ENCODE measurements around the gene BANP. TPM values are rescaled to one million over a fixed set of nuclear protein-coding genes. Genes with fewer than 3 reads are reported as not detected.
"Not testable (repeated sequence)": the region's sequence is repeated elsewhere in the genome, so short reads cannot be mapped to it uniquely, and the experiment has no call there.

The BANP gene
- total RNA-seq, 5 donors from 2014 or later (not counting 1 experiment from before 2014, with no cell fraction given): 57.1 to 81.9 (median 69.4) TPM

- DNase-seq; H3K27ac Mint-ChIP-seq; H3K9me3 Mint-ChIP-seq; H3K9me3 ChIP-seq; H3K4me3 ChIP-seq (ENCODE audit: control insufficient read depth in 1 of 2, extremely low read depth in 1 of 2, low read length in 1 of 2); H3K4me3 Mint-ChIP-seq; H3K27me3 Mint-ChIP-seq; H3K4me1 Mint-ChIP-seq; H3K27ac ChIP-seq (ENCODE audit: low read length); H3K36me3 Mint-ChIP-seq; ATAC-seq (replicated peaks in 1 of 4); H3K4me1 ChIP-seq (ENCODE audit: control insufficient read depth in 1 of 2, extremely low read depth in 1 of 2, insufficient read depth in 2 of 2, low read length in 2 of 2); H3K36me3 ChIP-seq (ENCODE audit: control insufficient read depth in 2 of 2, extremely low read depth in 1 of 2, insufficient read depth in 1 of 2, low read length in 1 of 2): not testable (repeated sequence)
- 88% methylated on average over 12 of the region's 23 CpGs for WGBS (ENCODE audit: insufficient coverage)
- POLR2A ChIA-PET: interaction anchor here in 1 of 2 donors (0.6 kb wide), 1 partner anchor 65 kb away, joined by 8 read pairs; no protein-coding TSS in a partner anchor
- CTCF ChIA-PET: interaction anchor here (0.6 to 0.7 kb wide), 3 partner anchors 15 to 141 kb away, joined by 4 to 7 read pairs (median 4); no protein-coding TSS in a partner anchor
- H3K27me3 ChIP-seq (replicated peaks in 1 of 2; ENCODE audit: control insufficient read depth in 2 of 2, extremely low read depth in 1 of 2, insufficient read depth in 2 of 2, low read length in 1 of 2): peaks cover 0 to 19% of the 10 kb centered on the region in 2 experiments
Measured at GRCh38 chr16:87911106-87911763, 40.0 kb upstream of the BANP start.

GRCh38 chr16:87912691-87913090 is 38.5 kb upstream of the BANP start:
- H3K9me3 Mint-ChIP-seq; POLR2A ChIA-PET; DNase-seq; H3K36me3 Mint-ChIP-seq; H3K4me1 Mint-ChIP-seq; H3K27ac ChIP-seq (ENCODE audit: low read length); H3K4me3 ChIP-seq (ENCODE audit: control insufficient read depth in 1 of 2, extremely low read depth in 1 of 2, low read length in 1 of 2); H3K9me3 ChIP-seq; H3K4me1 ChIP-seq (ENCODE audit: control insufficient read depth in 1 of 2, extremely low read depth in 1 of 2, insufficient read depth in 2 of 2, low read length in 2 of 2); ATAC-seq (replicated peaks in 1 of 4); H3K27me3 Mint-ChIP-seq; H3K36me3 ChIP-seq (ENCODE audit: control insufficient read depth in 2 of 2, extremely low read depth in 1 of 2, insufficient read depth in 1 of 2, low read length in 1 of 2); H3K27ac Mint-ChIP-seq; CTCF ChIA-PET: not testable (repeated sequence)
- 78% methylated on average over 17 of the region's 18 CpGs for whole genome bisulfite sequencing (ENCODE audit: insufficient coverage)
- H3K4me3 Mint-ChIP-seq: peak overlapping the region in 1 of 3 donors; percentile 17
- peaks cover 0 to 19% of the 10 kb centered on the region in 2 experiments for H3K27me3 ChIP-seq (replicated peaks in 1 of 2; ENCODE audit: control insufficient read depth in 2 of 2, extremely low read depth in 1 of 2, insufficient read depth in 2 of 2, low read length in 1 of 2)

GRCh38 chr16:87914021-87914725 is 37.1 kb upstream of the BANP start:
- peaks cover 0 to 21% of the 10 kb centered on the region in 2 experiments for H3K27me3 ChIP-seq (replicated peaks in 1 of 2; ENCODE audit: control insufficient read depth in 2 of 2, extremely low read depth in 1 of 2, insufficient read depth in 2 of 2, low read length in 1 of 2)
- DNase-seq; H3K4me3 ChIP-seq (ENCODE audit: control insufficient read depth in 1 of 2, extremely low read depth in 1 of 2, low read length in 1 of 2); H3K4me1 Mint-ChIP-seq; H3K4me1 ChIP-seq (ENCODE audit: control insufficient read depth in 1 of 2, extremely low read depth in 1 of 2, insufficient read depth in 2 of 2, low read length in 2 of 2); H3K27ac Mint-ChIP-seq; H3K27ac ChIP-seq (ENCODE audit: low read length); CTCF ChIA-PET; ATAC-seq (replicated peaks in 1 of 4); H3K36me3 Mint-ChIP-seq; POLR2A ChIA-PET; H3K9me3 ChIP-seq; H3K9me3 Mint-ChIP-seq; H3K36me3 ChIP-seq (ENCODE audit: control insufficient read depth in 2 of 2, extremely low read depth in 1 of 2, insufficient read depth in 1 of 2, low read length in 1 of 2); H3K4me3 Mint-ChIP-seq: not testable (repeated sequence)
- peaks cover 0 to 12% of the 10 kb centered on the region in 2 donors for H3K27me3 Mint-ChIP-seq
- WGBS (ENCODE audit: insufficient coverage): 84% methylated on average over 21 of the region's 27 CpGs

- H3K36me3 ChIP-seq (ENCODE audit: control insufficient read depth in 2 of 2, extremely low read depth in 1 of 2, insufficient read depth in 1 of 2, low read length in 1 of 2): no peaks in the 10 kb centered on the region
- H3K4me3 ChIP-seq (ENCODE audit: control insufficient read depth in 1 of 2, extremely low read depth in 1 of 2, low read length in 1 of 2): no peak overlapping the region
- 93% methylated on average over 20 of the region's 25 CpGs for WGBS (ENCODE audit: insufficient coverage)
- ChIA-PET POLR2A (no interaction called here), CTCF (no interaction called here)
- ATAC-seq (replicated peaks in 1 of 4): no peak
- Mint-ChIP-seq H3K9me3 (no peaks in the 10 kb centered on the region), H3K4me3 (no peak overlapping the region), H3K27me3 (peaks cover 0 to 12% of the 10 kb centered on the region in 2 donors), H3K36me3 (no peaks in the 10 kb centered on the region), H3K4me1 (peaks cover 0 to 2% (median 0%) of the 10 kb centered on the region in 3 donors), H3K27ac (no peak overlapping the region)
- DNase-seq: no peak
- H3K27ac ChIP-seq (ENCODE audit: low read length): no peak overlapping the region
- peaks cover 0 to 21% of the 10 kb centered on the region in 2 experiments for H3K27me3 ChIP-seq (replicated peaks in 1 of 2; ENCODE audit: control insufficient read depth in 2 of 2, extremely low read depth in 1 of 2, insufficient read depth in 2 of 2, low read length in 1 of 2)
- no peaks in the 10 kb centered on the region for H3K9me3 ChIP-seq
- H3K4me1 ChIP-seq (ENCODE audit: control insufficient read depth in 1 of 2, extremely low read depth in 1 of 2, insufficient read depth in 2 of 2, low read length in 2 of 2): no peaks in the 10 kb centered on the region
Measured at GRCh38 chr16:87914812-87915211, 36.4 kb upstream of the BANP start.

- Mint-ChIP-seq H3K4me3 (no peak overlapping the region), H3K27ac (no peak overlapping the region), H3K4me1 (peaks cover 0 to 2% (median 0%) of the 10 kb centered on the region in 3 donors), H3K27me3 (peaks cover 0 to 10% of the 10 kb centered on the region in 2 donors), H3K36me3 (no peaks in the 10 kb centered on the region), H3K9me3 (no peaks in the 10 kb centered on the region)
- H3K27ac ChIP-seq (ENCODE audit: low read length): no peak overlapping the region
- no peaks in the 10 kb centered on the region for H3K9me3 ChIP-seq
- no peak for DNase-seq
- peaks cover 0 to 18% of the 10 kb centered on the region in 2 experiments for H3K27me3 ChIP-seq (replicated peaks in 1 of 2; ENCODE audit: control insufficient read depth in 2 of 2, extremely low read depth in 1 of 2, insufficient read depth in 2 of 2, low read length in 1 of 2)
- H3K4me3 ChIP-seq (ENCODE audit: control insufficient read depth in 1 of 2, extremely low read depth in 1 of 2, low read length in 1 of 2): no peak overlapping the region
- 87% methylated on average over 9 of the region's 9 CpGs for WGBS (ENCODE audit: insufficient coverage)
- H3K4me1 ChIP-seq (ENCODE audit: control insufficient read depth in 1 of 2, extremely low read depth in 1 of 2, insufficient read depth in 2 of 2, low read length in 2 of 2): no peaks in the 10 kb centered on the region
- no peaks in the 10 kb centered on the region for H3K36me3 ChIP-seq (ENCODE audit: control insufficient read depth in 2 of 2, extremely low read depth in 1 of 2, insufficient read depth in 1 of 2, low read length in 1 of 2)
- ATAC-seq (replicated peaks in 1 of 4): no peak
- ChIA-PET POLR2A (no interaction called here), CTCF (no interaction called here)
Measured at GRCh38 chr16:87917503-87917902, 33.7 kb upstream of the BANP start.

- peaks cover 0 to 18% of the 10 kb centered on the region in 2 experiments for H3K27me3 ChIP-seq (replicated peaks in 1 of 2; ENCODE audit: control insufficient read depth in 2 of 2, extremely low read depth in 1 of 2, insufficient read depth in 2 of 2, low read length in 1 of 2)
- ATAC-seq (replicated peaks in 1 of 4) (no peak), DNase-seq (no peak)
- WGBS (ENCODE audit: insufficient coverage): 94% methylated on average over 11 of the region's 13 CpGs
- no peaks in the 10 kb centered on the region for H3K36me3 ChIP-seq (ENCODE audit: control insufficient read depth in 2 of 2, extremely low read depth in 1 of 2, insufficient read depth in 1 of 2, low read length in 1 of 2)
- H3K4me3 Mint-ChIP-seq: no peak overlapping the region
- H3K27ac ChIP-seq (ENCODE audit: low read length): no peak overlapping the region
- no peak overlapping the region for H3K27ac Mint-ChIP-seq
- H3K4me1 Mint-ChIP-seq: peaks cover 0 to 2% (median 0%) of the 10 kb centered on the region in 3 donors
- no peak overlapping the region for H3K4me3 ChIP-seq (ENCODE audit: control insufficient read depth in 1 of 2, extremely low read depth in 1 of 2, low read length in 1 of 2)
- H3K27me3 Mint-ChIP-seq: peaks cover 0 to 8% of the 10 kb centered on the region in 2 donors
- H3K36me3 Mint-ChIP-seq: no peaks in the 10 kb centered on the region
- H3K9me3 Mint-ChIP-seq: no peaks in the 10 kb centered on the region
- ChIA-PET POLR2A (no interaction called here), CTCF (no interaction called here)
- H3K4me1 ChIP-seq (ENCODE audit: control insufficient read depth in 1 of 2, extremely low read depth in 1 of 2, insufficient read depth in 2 of 2, low read length in 2 of 2): no peaks in the 10 kb centered on the region
- no peaks in the 10 kb centered on the region for H3K9me3 ChIP-seq
Measured at GRCh38 chr16:87918338-87918737, 32.9 kb upstream of the BANP start.
